Epithelial cell of proximal tubule (primary cell): ENCODE data around the gene ITGB3BP. TPM values are rescaled to one million over a fixed set of nuclear protein-coding genes. Genes with fewer than 3 reads are reported as not detected.
"Not testable (repeated sequence)": the region's sequence is repeated elsewhere in the genome, so short reads cannot be mapped to it uniquely, and the experiment has no call there.

ENCODE experiments used
- DNase-seq: peaks from one replicate; pipeline ENCODE4 v3.0.0-alpha.2; 2011; ENCODE audit warnings: low read depth
- H3K4me3 ChIP-seq: 2 replicates; pipeline ENCODE4 v1.5.1; 2011; ENCODE audit warnings: low read depth, mild to moderate bottlenecking, low read length
- CTCF ChIP-seq: conservative IDR thresholded peaks from 2 replicates; pipeline ENCODE4 v1.5.1; 2012; ENCODE audit warnings: low read depth, mild to moderate bottlenecking, low read length
- total RNA-seq: library from RNA; depleted of rRNA; stranded (reverse); fragments of >200 nt; gene quantifications from 2 replicates; pipeline ENCODE4 v1.2.3, GENCODE V29; 2015

The ITGB3BP gene
- total RNA-seq, 1 donor from 2014 or later: 30.4 TPM

- no peak overlapping the region for H3K4me3 ChIP-seq
- no peak for TF ChIP-seq CTCF
- DNase-seq: no peak
These were observed 43.0 kb downstream of the ITGB3BP start for GRCh38 chr1:63480057-63480456.

GRCh38 chr1:63475761-63476160 is 47.3 kb downstream of the ITGB3BP start:
- no peak for TF ChIP-seq CTCF
- no peak overlapping the region for H3K4me3 ChIP-seq
- no peak for DNase-seq

GRCh38 chr1:63468683-63469082 is 54.3 kb downstream of the ITGB3BP start:
- DNase-seq, H3K4me3 ChIP-seq: not testable (repeated sequence)

- peak; percentile 8 for TF ChIP-seq CTCF
- no peak overlapping the region for H3K4me3 ChIP-seq
- DNase-seq: no peak
These were observed 56.3 kb downstream of the ITGB3BP start for GRCh38 chr1:63466759-63467158.

GRCh38 chr1:63466181-63466580 is 56.8 kb downstream of the ITGB3BP start:
- no peak for TF ChIP-seq CTCF
- DNase-seq: no peak
- H3K4me3 ChIP-seq: no peak overlapping the region

GRCh38 chr1:63463248-63463647 is 59.8 kb downstream of the ITGB3BP start:
- no peak for TF ChIP-seq CTCF
- H3K4me3 ChIP-seq: no peak overlapping the region
- no peak for DNase-seq

GRCh38 chr1:63461661-63462230 is 61.3 kb downstream of the ITGB3BP start:
- TF ChIP-seq CTCF: no peak
- no peak for DNase-seq
- no peak overlapping the region for H3K4me3 ChIP-seq

GRCh38 chr1:63458750-63459149 is 64.3 kb downstream of the ITGB3BP start:
- TF ChIP-seq CTCF: no peak
- no peak overlapping the region for H3K4me3 ChIP-seq
- no peak for DNase-seq
